Ovary (tissue), 3 donors: ENCODE results near the gene ROR2.

Source experiments
- POLR2A ChIP-seq: fragments of 450-650 bp; IDR thresholded peaks from one replicate; pipeline ENCODE4 v1.6.1; 2017; ENCODE audit warnings: antibody characterized with exemption, mild to moderate bottlenecking, moderate library complexity
- TF ChIP-seq, protein P1 (sequence below), 3 donors: fragments of 450-650 bp in 2 of 3; fragments of 200-600 bp in 1 of 3; IDR thresholded peaks; one replicate each; pipeline versions ENCODE4 v1.5.1 to v1.8.0; 2016 to 2022; ENCODE audit warnings: antibody characterized with exemption in 3 of 3, mild to moderate bottlenecking in 1 of 3
- donor health status: DM: no; HTN: no; CAD: no.

GRCh38 chr9:91845879-91846278, 104.1 kb downstream of the ROR2 start:
- TF ChIP-seq, protein P1, sequence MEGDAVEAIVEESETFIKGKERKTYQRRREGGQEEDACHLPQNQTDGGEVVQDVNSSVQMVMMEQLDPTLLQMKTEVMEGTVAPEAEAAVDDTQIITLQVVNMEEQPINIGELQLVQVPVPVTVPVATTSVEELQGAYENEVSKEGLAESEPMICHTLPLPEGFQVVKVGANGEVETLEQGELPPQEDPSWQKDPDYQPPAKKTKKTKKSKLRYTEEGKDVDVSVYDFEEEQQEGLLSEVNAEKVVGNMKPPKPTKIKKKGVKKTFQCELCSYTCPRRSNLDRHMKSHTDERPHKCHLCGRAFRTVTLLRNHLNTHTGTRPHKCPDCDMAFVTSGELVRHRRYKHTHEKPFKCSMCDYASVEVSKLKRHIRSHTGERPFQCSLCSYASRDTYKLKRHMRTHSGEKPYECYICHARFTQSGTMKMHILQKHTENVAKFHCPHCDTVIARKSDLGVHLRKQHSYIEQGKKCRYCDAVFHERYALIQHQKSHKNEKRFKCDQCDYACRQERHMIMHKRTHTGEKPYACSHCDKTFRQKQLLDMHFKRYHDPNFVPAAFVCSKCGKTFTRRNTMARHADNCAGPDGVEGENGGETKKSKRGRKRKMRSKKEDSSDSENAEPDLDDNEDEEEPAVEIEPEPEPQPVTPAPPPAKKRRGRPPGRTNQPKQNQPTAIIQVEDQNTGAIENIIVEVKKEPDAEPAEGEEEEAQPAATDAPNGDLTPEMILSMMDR (IDR thresholded peaks at IDR 0.05), result no peak
- TF ChIP-seq POLR2A, result no peak
